Thoracic aorta (tissue), 2 donors: ENCODE measurements around the gene IER3IP1. TPM values are rescaled to one million over a fixed set of nuclear protein-coding genes. Genes with fewer than 3 reads are reported as not detected.
"Not testable (repeated sequence)": the region's sequence is repeated elsewhere in the genome, so short reads cannot be mapped to it uniquely, and the experiment has no call there.

Experiments
- ATAC-seq: fragments of 150-250 bp; one replicate; pipeline ENCODE4 v1.8.0; 2017; ENCODE audit warnings: low read depth; ENCODE audit not compliant: insufficient number of reproducible peaks, low FRiP score
- DNase-seq: peaks from one replicate; pipeline ENCODE4 v3.0.0-alpha.2; 2020; ENCODE audit warnings: low spot score
- H3K27ac ChIP-seq, 2 donors: fragments of 200-600 bp; sonication (generic); 1 replicate in 1 of 2; 2 replicates in 1 of 2; pipeline ENCODE4 v1.5.1; 2016; ENCODE audit warnings: mild to moderate bottlenecking in 2 of 2, moderate library complexity in 2 of 2
- H3K27me3 ChIP-seq: fragments of 200-600 bp; sonication (generic); replicated peaks from 2 replicates; pipeline ENCODE4 v1.6.0; 2016; ENCODE audit warnings: mild to moderate bottlenecking; ENCODE audit not compliant: insufficient read depth
- H3K36me3 ChIP-seq: fragments of 200-600 bp; sonication (generic); one replicate; pipeline ENCODE4 v1.5.1; 2016
- H3K4me1 ChIP-seq, 2 donors: fragments of 200-600 bp; sonication (generic); 1 replicate in 1 of 2; 2 replicates in 1 of 2; pipeline versions ENCODE4 v1.5.1 to v1.6.0; 2016; ENCODE audit warnings: low read depth in 2 of 2, mild to moderate bottlenecking in 1 of 2; ENCODE audit not compliant: control insufficient read depth in 1 of 2
- H3K4me3 ChIP-seq: fragments of 200-600 bp; sonication (generic); 2 replicates; pipeline ENCODE4 v1.5.1; 2016; ENCODE audit warnings: mild to moderate bottlenecking
- H3K9me3 ChIP-seq: fragments of 200-600 bp; sonication (generic); 2 replicates; pipeline ENCODE4 v1.5.1; 2016
- CTCF ChIP-seq: fragments of 200-600 bp; sonication (generic); IDR thresholded peaks from one replicate; pipeline ENCODE4 v1.5.1; 2019; ENCODE audit warnings: antibody characterized with exemption
- total RNA-seq, 2 donors: library from RNA; depleted of rRNA; stranded (reverse); fragments of >200 nt; gene quantifications; one replicate each; pipeline versions ENCODE4 v1.1.0 to v1.2.3, GENCODE V29; 2016

Gene IER3IP1
- total RNA-seq, 2 donors from 2014 or later: 9.1 to 10.3 TPM

GRCh38 chr18:47203626-47204464 lies 27.7 kb upstream of the IER3IP1 start:
- DNase-seq (no peak), ATAC-seq (no peak)
- no peak for TF ChIP-seq CTCF
- no peaks in the 10 kb centered on the region for H3K36me3 ChIP-seq
- H3K9me3 ChIP-seq: no peaks in the 10 kb centered on the region
- no peaks in the 10 kb centered on the region for H3K27me3 ChIP-seq
- H3K4me1 ChIP-seq: no peaks in the 10 kb centered on the region
- H3K4me3 ChIP-seq: no peak overlapping the region
- no peak overlapping the region for H3K27ac ChIP-seq

DNA sequence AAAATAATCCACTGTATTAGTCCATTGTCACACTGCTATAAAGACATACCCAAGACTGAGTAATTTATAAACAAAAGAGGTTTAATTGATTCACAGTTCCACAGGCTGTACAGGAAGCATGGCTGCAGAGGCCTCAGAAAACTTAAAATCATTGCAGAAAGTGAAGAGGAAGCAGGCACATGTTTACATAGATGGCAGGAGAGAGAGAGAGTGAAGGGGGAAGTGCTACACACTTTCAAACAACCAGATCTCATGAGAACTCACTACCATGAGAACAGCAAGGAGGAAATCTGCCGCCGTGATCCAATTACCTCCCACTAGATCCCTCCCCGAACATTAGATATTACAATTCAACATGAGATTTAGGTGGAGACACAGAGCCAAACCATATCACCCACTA lies 19.8 kb upstream of the IER3IP1 start:
- H3K4me3 ChIP-seq: not testable (repeated sequence)

GRCh38 chr18:47191961-47192360 lies 15.8 kb upstream of the IER3IP1 start:
- Histone ChIP-seq H3K4me3 (no peak overlapping the region), H3K27me3 (no peaks in the 10 kb centered on the region), H3K9me3 (no peaks in the 10 kb centered on the region), H3K27ac (no peak overlapping the region), H3K36me3 (no peaks in the 10 kb centered on the region), H3K4me1 (peaks cover 0 to 3% of the 10 kb centered on the region in 2 donors)
- ATAC-seq: no peak
- DNase-seq: no peak
- no peak for TF ChIP-seq CTCF

More for the DNA sequence above, 19.8 kb upstream of the IER3IP1 start:
- ATAC-seq, H3K27me3 ChIP-seq, H3K9me3 ChIP-seq, H3K36me3 ChIP-seq, H3K27ac ChIP-seq, H3K4me1 ChIP-seq, DNase-seq: not testable (repeated sequence)

GRCh38 chr18:47187721-47188120 lies 11.6 kb upstream of the IER3IP1 start:
- H3K4me1 ChIP-seq: peaks cover 0 to 5% of the 10 kb centered on the region in 2 donors
- DNase-seq (no peak), ATAC-seq (no peak)
- no peaks in the 10 kb centered on the region for H3K9me3 ChIP-seq
- H3K4me3 ChIP-seq: no peak overlapping the region
- H3K27me3 ChIP-seq: no peaks in the 10 kb centered on the region
- no peak for TF ChIP-seq CTCF
- H3K27ac ChIP-seq: no peak overlapping the region
- no peaks in the 10 kb centered on the region for H3K36me3 ChIP-seq

GRCh38 chr18:47184419-47185050 lies 8.4 kb upstream of the IER3IP1 start:
- DNase-seq: no peak

DNA sequence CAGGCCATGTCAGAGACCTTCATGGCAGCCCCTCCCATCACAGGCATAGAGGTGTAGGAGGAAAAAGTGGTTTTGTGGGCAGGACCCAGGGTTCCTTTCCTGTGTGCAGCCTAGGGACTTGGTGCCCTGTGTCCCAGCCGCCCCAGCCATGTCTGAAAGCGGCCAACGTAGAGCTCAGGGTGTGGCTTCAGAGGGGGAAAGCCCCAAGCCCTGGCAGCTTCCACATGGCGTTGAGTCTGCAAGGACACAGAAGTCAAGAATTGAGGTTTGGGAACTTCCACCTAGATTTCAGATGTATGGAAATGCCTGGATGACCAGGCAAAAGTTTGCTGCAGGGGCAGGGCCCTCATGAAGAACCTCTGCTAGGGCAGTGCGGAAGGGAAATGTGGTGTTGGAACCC lies 6.0 kb upstream of the IER3IP1 start:
- H3K4me3 ChIP-seq, H3K27ac ChIP-seq, H3K27me3 ChIP-seq, H3K4me1 ChIP-seq, H3K36me3 ChIP-seq, ATAC-seq, DNase-seq, H3K9me3 ChIP-seq: not testable (repeated sequence)

More at GRCh38 chr18:47184419-47185050, 8.4 kb upstream of the IER3IP1 start:
- TF ChIP-seq CTCF: no peak
- no peaks in the 10 kb centered on the region for H3K27me3 ChIP-seq
- no peaks in the 10 kb centered on the region for H3K36me3 ChIP-seq
- H3K9me3 ChIP-seq: no peaks in the 10 kb centered on the region
- no peak overlapping the region for H3K4me3 ChIP-seq
- H3K4me1 ChIP-seq: peaks cover 0 to 5% of the 10 kb centered on the region in 2 donors
- no peak overlapping the region for H3K27ac ChIP-seq
- ATAC-seq: no peak
